SK-N-SH (cell line): ENCODE results near the gene COX10.
A peak's percentile ranks its signal among the peaks of the same experiment; 100 is the strongest.

Source experiments
- POLR2AphosphoS5 ChIP-seq: IDR thresholded peaks from 2 replicates; pipeline ENCODE4 v1.6.1; 2012; ENCODE audit warnings: low read depth, low read length
- RAD21 ChIP-seq: IDR thresholded peaks from 2 replicates; pipeline ENCODE4 v1.6.1; 2012; ENCODE audit warnings: mild to moderate bottlenecking, low read length
- RCOR1 ChIP-seq: fragments of 150-350 bp; IDR thresholded peaks from 2 replicates; pipeline ENCODE4 v1.6.1; 2017; ENCODE audit warnings: antibody characterized with exemption, low read length
- SMC3 ChIP-seq: IDR thresholded peaks from 2 replicates; pipeline ENCODE4 v1.6.1; 2012; ENCODE audit warnings: low read depth, low read length, improper control_type of control experiment
- TCF12 ChIP-seq: IDR thresholded peaks from 2 replicates; pipeline ENCODE4 v1.4.0; 2012
- YY1 ChIP-seq: IDR thresholded peaks from 2 replicates; pipeline ENCODE4 v1.4.0; 2012; ENCODE audit warnings: low read depth, mild to moderate bottlenecking
- TF ChIP-seq, protein P1 (sequence below): IDR thresholded peaks from 2 replicates; pipeline ENCODE4; 2012

DNA sequence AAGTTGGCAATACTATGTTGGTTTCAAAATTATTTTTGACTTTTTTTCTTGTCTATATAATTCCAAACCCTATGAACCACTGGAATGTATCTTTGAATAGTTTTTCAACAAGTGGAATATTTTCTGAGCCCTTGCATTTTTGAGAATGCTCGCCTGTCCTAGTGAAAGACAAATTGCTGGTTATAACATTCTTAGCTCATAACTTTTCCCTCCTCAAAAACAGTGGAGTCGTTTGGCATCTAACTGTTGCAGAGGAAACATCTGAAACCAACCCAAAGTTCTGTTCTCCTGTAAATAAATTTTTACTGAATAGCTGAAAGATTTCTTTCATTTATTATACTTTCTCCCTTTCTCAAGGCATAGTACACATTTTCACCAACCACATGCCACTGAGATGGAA lies 11.3 kb upstream of the COX10 start:
- TF ChIP-seq YY1 (no peak), POLR2AphosphoS5 (no peak), SMC3 (no peak), RAD21 (no peak), TCF12 (no peak; the same call in 1 of the 2 replicates), RCOR1 (no peak)
- TF ChIP-seq, protein P1, sequence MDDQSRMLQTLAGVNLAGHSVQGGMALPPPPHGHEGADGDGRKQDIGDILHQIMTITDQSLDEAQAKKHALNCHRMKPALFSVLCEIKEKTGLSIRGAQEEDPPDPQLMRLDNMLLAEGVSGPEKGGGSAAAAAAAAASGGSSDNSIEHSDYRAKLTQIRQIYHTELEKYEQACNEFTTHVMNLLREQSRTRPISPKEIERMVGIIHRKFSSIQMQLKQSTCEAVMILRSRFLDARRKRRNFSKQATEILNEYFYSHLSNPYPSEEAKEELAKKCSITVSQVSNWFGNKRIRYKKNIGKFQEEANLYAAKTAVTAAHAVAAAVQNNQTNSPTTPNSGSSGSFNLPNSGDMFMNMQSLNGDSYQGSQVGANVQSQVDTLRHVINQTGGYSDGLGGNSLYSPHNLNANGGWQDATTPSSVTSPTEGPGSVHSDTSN, result peak; percentile 62
